HepG2 (cell line): ENCODE data around the gene KCNH1. TPM values are rescaled to one million over a fixed set of nuclear protein-coding genes. Genes with fewer than 3 reads are reported as not detected.

Source experiments
- ATAC-seq: fragments of 200-7000 bp; cut with Tn5 transposase; 3 replicates; pipeline ENCODE4 v1.9.1; 2020; ENCODE audit warnings: mild to moderate bottlenecking, moderate library complexity
- BruUV-seq: library from RNA; stranded (reverse); fragments of 400-500 nt; replicated peaks from 2 replicates; lab custom pipeline; 2021; lab: Mats Ljungman, UMichigan
- CTCF ChIA-PET: fragments of 300-600 bp; formaldehyde crosslinking; extraction: SDS; loops from one replicate; lab custom pipeline; 2021; ENCODE audit warnings: low total read pairs, inconsistent platforms, low intra/inter-chr PET ratio; lab: Yijun Ruan, JAX
- POLR2A ChIA-PET: fragments of 350-600 bp; sonication (Branson Sonifier 250); formaldehyde crosslinking; loops from one replicate; lab custom pipeline; 2020; ENCODE audit warnings: antibody characterized with exemption, inconsistent platforms; lab: Yijun Ruan, JAX
- DNase-seq: peaks from one replicate; pipeline ENCODE4 v3.0.0-alpha.2; 2015; ENCODE audit warnings: low spot score
- FAIRE-seq: peaks from 3 replicates; lab custom pipeline; 2011; peaks lifted over from hg19 to GRCh38; lab: Jason Lieb, UNC
- H2AFZ ChIP-seq: one replicate; pipeline ENCODE4 v1.6.1; 2011; ENCODE audit warnings: low read length, inconsistent platforms
- H3K27ac ChIP-seq: fragments of 300-600 bp; 3 replicates; pipeline ENCODE4 v1.8.0; 2011; ENCODE audit warnings: mixed run types, mild to moderate bottlenecking, mixed read lengths, low read length, inconsistent platforms; ENCODE audit not compliant: insufficient read depth; ENCODE audit errors: extremely low read length
- H3K27me3 ChIP-seq, 2 experiments: fragments of 200-600 bp in 1 of 2; 2 replicates in 1 of 2; 3 replicates in 1 of 2; pipeline versions ENCODE4 v1.6.0 to v1.8.0; 2011; ENCODE audit warnings: low read length in 2 of 2, mild to moderate bottlenecking in 2 of 2, moderate library complexity in 2 of 2, inconsistent platforms in 1 of 2; ENCODE audit not compliant: insufficient read depth in 2 of 2, control insufficient read depth in 1 of 2
- H3K36me3 ChIP-seq, 2 experiments: fragments of 200-600 bp in 1 of 2; replicated peaks in 1 of 2; 2 replicates in 1 of 2; 3 replicates in 1 of 2; pipeline versions ENCODE4 v1.5.1 to v1.8.0; 2011; ENCODE audit warnings: low read length in 2 of 2, inconsistent platforms in 1 of 2; ENCODE audit not compliant: insufficient read depth in 2 of 2, control insufficient read depth in 1 of 2
- H3K4me1 ChIP-seq: 2 replicates; pipeline ENCODE4 v1.5.1; 2012; ENCODE audit warnings: low read length, inconsistent platforms; ENCODE audit not compliant: insufficient read depth
- H3K4me2 ChIP-seq: 2 replicates; pipeline ENCODE4 v1.6.0; 2011; ENCODE audit warnings: low read depth, low read length, inconsistent platforms
- H3K4me3 ChIP-seq, 3 experiments: fragments of 200-600 bp in 1 of 3; sonication (generic), shearing (Covaris generic) in 1 of 3; replicated peaks in 1 of 3; 2 replicates each; pipeline ENCODE4 v1.5.1; 2011 to 2016; ENCODE audit warnings: low read length in 3 of 3, inconsistent platforms in 2 of 3, low read depth in 2 of 3, mild to moderate bottlenecking in 2 of 3, control low read depth in 1 of 3, mixed read lengths in 1 of 3; ENCODE audit not compliant: insufficient read depth in 1 of 3
- H3K79me2 ChIP-seq: one replicate; pipeline ENCODE4 v1.6.1; 2011; ENCODE audit warnings: low read length, inconsistent platforms; ENCODE audit not compliant: insufficient read depth
- H3K9ac ChIP-seq: 2 replicates; pipeline ENCODE4 v1.6.0; 2011; ENCODE audit warnings: mild to moderate bottlenecking, low read depth, low read length, inconsistent platforms; ENCODE audit not compliant: insufficient read depth
- H3K9me3 ChIP-seq: 2 replicates; pipeline ENCODE4 v1.5.1; 2012; ENCODE audit warnings: mild to moderate bottlenecking, low read length
- H4K20me1 ChIP-seq: 2 replicates; pipeline ENCODE4 v1.6.0; 2011; ENCODE audit warnings: inconsistent platforms, mild to moderate bottlenecking, low read length, moderate library complexity; ENCODE audit not compliant: insufficient read depth
- ATF4 ChIP-seq, 2 experiments: fragments of 450-650 bp in 1 of 2; sonication (generic) in 1 of 2; formaldehyde crosslinking; IDR thresholded peaks; 2 replicates each; pipeline versions ENCODE4 v1.5.0 to v1.8.0; 2020 to 2022; ENCODE audit warnings: mild to moderate bottlenecking in 1 of 2, missing genetic modification reagents in 1 of 2
- CEBPG ChIP-seq: IDR thresholded peaks from 2 replicates; pipeline ENCODE4 v1.6.1; 2016
- IRX3 ChIP-seq: sonication (generic); formaldehyde crosslinking; IDR thresholded peaks from 2 replicates; pipeline ENCODE4 v1.8.1; 2023; ENCODE audit warnings: mild to moderate bottlenecking, low read depth, missing genetic modification reagents, borderline replicate concordance
- MAFG ChIP-seq: sonication (generic); formaldehyde crosslinking; IDR thresholded peaks from 2 replicates; pipeline ENCODE4 v1.5.1; 2020; ENCODE audit warnings: mild to moderate bottlenecking, missing genetic modification reagents
- MIXL1 ChIP-seq: IDR thresholded peaks from 2 replicates; pipeline ENCODE4 v1.6.1; 2016
- NAIF1 ChIP-seq: sonication (generic); formaldehyde crosslinking; IDR thresholded peaks from 2 replicates; pipeline ENCODE4 v1.5.0; 2020; ENCODE audit warnings: mild to moderate bottlenecking, missing genetic modification reagents, borderline replicate concordance
- NFYB ChIP-seq: sonication (generic); formaldehyde crosslinking; IDR thresholded peaks from 2 replicates; pipeline ENCODE4 v1.4.0; 2020; ENCODE audit warnings: missing genetic modification reagents
- SMAD1 ChIP-seq: sonication (generic); formaldehyde crosslinking; IDR thresholded peaks from 2 replicates; pipeline ENCODE4 v1.4.0; 2020; ENCODE audit warnings: missing genetic modification reagents, low read depth, mild to moderate bottlenecking, borderline replicate concordance
- TCF12 ChIP-seq, 2 experiments: fragments of 450-650 bp in 1 of 2; sonication (generic) in 1 of 2; formaldehyde crosslinking in 1 of 2; IDR thresholded peaks; 2 replicates each; pipeline versions ENCODE4 v1.6.1 to v1.8.0; 2017 to 2022; ENCODE audit warnings: antibody characterized with exemption in 1 of 2, mild to moderate bottlenecking in 1 of 2, missing genetic modification reagents in 1 of 2, moderate library complexity in 1 of 2
- ZFP82 ChIP-seq: sonication (generic); formaldehyde crosslinking; IDR thresholded peaks from 2 replicates; pipeline ENCODE4 v1.5.1; 2020; ENCODE audit warnings: mild to moderate bottlenecking, missing genetic modification reagents, borderline replicate concordance
- ZNF501 ChIP-seq: sonication (generic); formaldehyde crosslinking; IDR thresholded peaks from 2 replicates; pipeline ENCODE4 v1.5.1; 2020; ENCODE audit warnings: mild to moderate bottlenecking, moderate library complexity, missing genetic modification reagents
- ZNF660 ChIP-seq: sonication (generic); formaldehyde crosslinking; IDR thresholded peaks from 2 replicates; pipeline ENCODE4 v1.5.1; 2020; ENCODE audit warnings: mild to moderate bottlenecking, low read depth, missing genetic modification reagents, borderline replicate concordance
- ZNF792 ChIP-seq: IDR thresholded peaks from 2 replicates; pipeline ENCODE4 v1.6.1; 2016
- WGBS: methylation state at CpG from one replicate; pipeline ENCODE4 v1.1.6; 2017; ENCODE audit warnings: low lambda C conversion rate; 5-methylcytosine and 5-hydroxymethylcytosine counted together
- in situ Hi-C: cut with HindIII; loops from 2 replicates; pipeline ENCODE4 v1.10.0; 2017; ENCODE audit warnings: low pct_unique_long_range_greater_than_20kb; ENCODE audit not compliant: extremely low pct_ligation_motif_present
- intact Hi-C: fragments of 100-400 bp; cut with micrococcal nuclease; formaldehyde crosslinking; loops from one replicate; pipeline ENCODE4 v1.10.0; 2022; ENCODE audit not compliant: unreplicated experiment
- polyA plus RNA-seq, 8 experiments: library from polyadenylated mRNA; depleted of rRNA in 3 of 8; stranded (reverse) in 7 of 8; unstranded in 1 of 8; fragments of >200 nt; fragmentation: Illumina TruSeq in 4 of 8; extraction: Trizol in 4 of 8; gene quantifications; 2 replicates each; pipeline versions ENCODE4 v1.2.1 to v1.2.3, GENCODE V29; 2011 to 2016; ENCODE audit warnings: low read depth in 4 of 8, missing spikeins in 1 of 8, mixed read lengths in 1 of 8; ENCODE audit not compliant: insufficient read depth in 1 of 8
- total RNA-seq, 5 experiments: library from RNA; depleted of rRNA; stranded (reverse); fragments of >200 nt; fragmentation: Illumina TruSeq; extraction: Trizol; gene quantifications; 2 replicates each; pipeline ENCODE4 v1.2.3, GENCODE V29; 2016; ENCODE audit warnings: low read depth in 1 of 5
- TF ChIP-seq, protein P1 (sequence below): sonication (generic); formaldehyde crosslinking; IDR thresholded peaks from 2 replicates; pipeline ENCODE4 v1.8.1; 2023; ENCODE audit warnings: mild to moderate bottlenecking, missing genetic modification reagents
- TF ChIP-seq, protein P2 (sequence below): sonication (generic); formaldehyde crosslinking; IDR thresholded peaks from 2 replicates; pipeline ENCODE4 v1.4.0; 2020; ENCODE audit warnings: missing genetic modification reagents

KCNH1 gene
- total and polyA plus RNA-seq, 2 of the 13 experiments (the other 11 are each of a cell fraction or from before 2014, with no cell fraction given) = not detected

DNA sequence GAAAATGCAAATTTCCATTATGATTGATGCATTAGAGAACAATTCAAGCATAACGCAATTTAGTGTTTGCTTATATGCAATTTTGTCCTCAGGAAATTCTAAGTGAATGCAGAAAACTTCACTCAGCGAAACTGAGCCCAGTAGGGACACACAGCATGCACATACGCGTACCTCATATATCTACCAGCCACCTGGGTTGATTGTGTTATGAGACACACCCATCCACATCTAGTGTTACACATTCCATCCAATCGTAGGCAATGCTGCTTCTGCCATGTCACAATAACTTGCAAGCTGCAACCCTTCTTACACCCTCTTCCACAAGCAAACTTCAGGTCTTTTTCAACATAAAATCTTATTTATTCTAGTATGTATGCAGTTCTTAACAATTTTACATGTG lies 492.4 kb downstream of the KCNH1 start:
- Histone ChIP-seq H4K20me1 (no peaks in the 10 kb centered on the region), H3K27me3 (no peaks in the 10 kb centered on the region), H3K36me3 (no peaks in the 10 kb centered on the region), H3K4me2 (no peak overlapping the region), H2AFZ (no peak overlapping the region), H3K9ac (no peak overlapping the region), H3K79me2 (no peaks in the 10 kb centered on the region), H3K9me3 (no peaks in the 10 kb centered on the region), H3K4me3 (no peak overlapping the region), H3K4me1 (peaks cover 16% of the 10 kb centered on the region), H3K27ac (no peak overlapping the region)
- DNase-seq (no peak), FAIRE-seq (no peak), ATAC-seq (no peak)
- in situ Hi-C loops (no loop called here), intact Hi-C loops (no loop called here)
- no TSS peak for BruUV-seq
- ChIA-PET CTCF (no interaction called here), POLR2A (no interaction called here)
- 48% methylated on average over 5 of the region's 5 CpGs for WGBS
- TF ChIP-seq ZFP82 (CRISPR knock-in tag) = no peak
- no peak for TF ChIP-seq ATF4 (CRISPR knock-in tag; IDR thresholded peaks at IDR 0.05)
- no peak for TF ChIP-seq ZNF792 (CRISPR knock-in tag)
- TF ChIP-seq ZNF660 = no peak
- no peak for TF ChIP-seq CEBPG (CRISPR knock-in tag)
- no peak for TF ChIP-seq NAIF1 (CRISPR knock-in tag)
- TF ChIP-seq TCF12 (IDR thresholded peaks at IDR 0.05) = no peak
- TF ChIP-seq TCF12 (CRISPR knock-in tag; IDR thresholded peaks at IDR 0.05) = no peak
- no peak for TF ChIP-seq ZNF501
- no peak for TF ChIP-seq MIXL1 (CRISPR knock-in tag)
- TF ChIP-seq, protein P1, sequence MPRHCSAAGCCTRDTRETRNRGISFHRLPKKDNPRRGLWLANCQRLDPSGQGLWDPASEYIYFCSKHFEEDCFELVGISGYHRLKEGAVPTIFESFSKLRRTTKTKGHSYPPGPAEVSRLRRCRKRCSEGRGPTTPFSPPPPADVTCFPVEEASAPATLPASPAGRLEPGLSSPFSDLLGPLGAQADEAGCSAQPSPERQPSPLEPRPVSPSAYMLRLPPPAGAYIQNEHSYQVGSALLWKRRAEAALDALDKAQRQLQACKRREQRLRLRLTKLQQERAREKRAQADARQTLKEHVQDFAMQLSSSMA (CRISPR knock-in tag) = no peak
- no peak for TF ChIP-seq MAFG (CRISPR knock-in tag)
- TF ChIP-seq, protein P2, sequence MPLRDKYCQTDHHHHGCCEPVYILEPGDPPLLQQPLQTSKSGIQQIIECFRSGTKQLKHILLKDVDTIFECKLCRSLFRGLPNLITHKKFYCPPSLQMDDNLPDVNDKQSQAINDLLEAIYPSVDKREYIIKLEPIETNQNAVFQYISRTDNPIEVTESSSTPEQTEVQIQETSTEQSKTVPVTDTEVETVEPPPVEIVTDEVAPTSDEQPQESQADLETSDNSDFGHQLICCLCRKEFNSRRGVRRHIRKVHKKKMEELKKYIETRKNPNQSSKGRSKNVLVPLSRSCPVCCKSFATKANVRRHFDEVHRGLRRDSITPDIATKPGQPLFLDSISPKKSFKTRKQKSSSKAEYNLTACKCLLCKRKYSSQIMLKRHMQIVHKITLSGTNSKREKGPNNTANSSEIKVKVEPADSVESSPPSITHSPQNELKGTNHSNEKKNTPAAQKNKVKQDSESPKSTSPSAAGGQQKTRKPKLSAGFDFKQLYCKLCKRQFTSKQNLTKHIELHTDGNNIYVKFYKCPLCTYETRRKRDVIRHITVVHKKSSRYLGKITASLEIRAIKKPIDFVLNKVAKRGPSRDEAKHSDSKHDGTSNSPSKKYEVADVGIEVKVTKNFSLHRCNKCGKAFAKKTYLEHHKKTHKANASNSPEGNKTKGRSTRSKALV = no peak
- no peak for TF ChIP-seq NFYB (CRISPR knock-in tag)
- no peak for TF ChIP-seq IRX3 (CRISPR knock-in tag)
- TF ChIP-seq SMAD1 (CRISPR knock-in tag) = no peak
